GM19452 (cell line): ENCODE results near the gene ASF1B.
"Not testable (repeated sequence)": the region's sequence is repeated elsewhere in the genome, so short reads cannot be mapped to it uniquely, and the experiment has no call there.

ENCODE experiments used
- ATAC-seq: cut with Tn5 transposase; IDR thresholded peaks from one replicate; pipeline ENCODE4 v1.9.1; 2021; ENCODE audit not compliant: unreplicated experiment

The ASF1B gene

DNA sequence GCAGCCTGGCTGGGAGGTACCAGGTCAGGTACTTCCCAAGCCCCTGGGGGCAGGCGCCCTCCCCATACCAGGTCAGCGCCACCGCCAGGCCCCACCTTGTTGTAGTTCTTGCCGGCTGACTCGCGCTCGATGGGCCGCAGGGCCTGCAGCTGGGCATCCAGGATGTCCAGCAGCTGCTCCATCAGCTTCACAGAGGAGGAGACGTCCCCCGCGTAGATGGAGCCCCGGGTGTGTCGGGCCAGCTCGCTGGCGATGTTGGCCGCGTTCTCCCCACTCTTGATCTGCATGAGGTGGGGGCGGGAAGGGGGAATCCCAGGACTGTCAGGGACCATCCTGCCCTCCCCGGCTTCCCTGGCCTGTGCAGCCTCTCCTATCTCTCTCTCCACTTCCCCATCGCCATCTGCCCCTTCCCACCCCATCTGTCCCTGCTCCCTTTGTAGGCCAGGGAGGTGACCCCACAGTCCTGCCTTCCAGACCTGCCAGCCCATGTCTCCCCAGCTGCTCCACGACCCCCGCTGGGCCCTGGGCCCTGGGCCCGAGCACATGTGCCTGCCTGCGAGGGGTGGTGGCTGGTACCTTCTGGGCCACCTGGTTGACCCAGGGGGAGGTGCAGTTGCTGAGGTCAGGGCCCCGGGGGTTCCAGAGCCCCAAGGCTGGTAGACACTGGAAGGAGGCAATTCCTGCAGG, 23.8 kb upstream of the ASF1B start:
- no peak for ATAC-seq

DNA sequence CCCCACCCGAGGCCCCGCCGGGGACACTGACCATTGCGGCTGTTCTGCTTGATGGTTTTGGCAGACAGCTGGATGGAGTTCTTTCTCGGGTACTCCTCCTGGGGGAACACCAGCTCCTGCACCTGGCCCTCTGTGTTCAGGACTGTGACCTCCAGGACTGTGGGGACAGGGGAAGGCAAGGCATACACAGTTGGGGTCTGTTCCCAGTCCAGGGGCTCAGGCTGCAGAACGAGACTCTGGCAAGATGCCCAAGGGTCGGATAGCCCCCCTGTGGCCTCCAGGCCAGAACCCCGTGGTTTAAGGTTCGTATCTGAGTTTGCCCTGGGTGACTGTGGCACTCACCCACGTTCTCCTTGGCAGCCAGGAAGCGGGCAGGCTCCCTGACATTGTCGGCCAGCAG, 22.7 kb upstream of the ASF1B start:
- ATAC-seq: no peak

DNA sequence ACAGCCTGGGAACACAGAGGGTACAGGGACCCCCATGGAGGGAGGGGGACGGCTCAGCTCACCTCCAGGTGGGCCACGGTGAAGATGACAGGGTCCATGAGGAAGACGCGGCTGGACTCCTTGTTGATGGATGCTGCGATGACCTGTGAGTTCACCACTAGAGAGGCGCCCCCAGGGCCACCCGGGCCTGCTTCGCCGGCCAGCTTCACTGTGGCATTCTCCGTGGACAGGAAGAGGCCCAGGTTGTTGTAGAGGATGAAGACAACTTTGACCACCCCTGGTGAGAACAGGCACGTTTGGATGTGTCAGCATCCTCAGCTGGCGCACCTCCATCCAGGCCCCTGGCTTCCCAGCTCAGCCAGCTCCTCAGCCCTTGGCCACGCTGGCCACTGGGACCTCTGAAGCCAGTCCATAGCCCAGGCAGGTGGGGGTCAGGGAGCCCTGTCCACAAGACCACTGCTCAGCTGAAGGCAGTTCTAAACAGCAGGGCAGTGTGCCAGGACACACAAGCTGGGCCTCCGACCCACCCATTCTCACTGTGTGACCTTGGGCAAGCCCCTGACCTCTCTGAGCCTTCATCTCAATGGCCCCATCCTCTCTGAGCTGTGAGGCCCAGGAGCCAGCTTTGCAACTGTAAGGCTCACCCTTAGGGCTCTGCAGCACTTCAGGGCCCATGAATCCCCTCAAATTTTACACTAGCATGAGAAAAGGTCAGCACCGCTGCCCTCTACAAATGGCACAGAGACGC, 22.1 kb upstream of the ASF1B start:
- no peak for ATAC-seq

DNA sequence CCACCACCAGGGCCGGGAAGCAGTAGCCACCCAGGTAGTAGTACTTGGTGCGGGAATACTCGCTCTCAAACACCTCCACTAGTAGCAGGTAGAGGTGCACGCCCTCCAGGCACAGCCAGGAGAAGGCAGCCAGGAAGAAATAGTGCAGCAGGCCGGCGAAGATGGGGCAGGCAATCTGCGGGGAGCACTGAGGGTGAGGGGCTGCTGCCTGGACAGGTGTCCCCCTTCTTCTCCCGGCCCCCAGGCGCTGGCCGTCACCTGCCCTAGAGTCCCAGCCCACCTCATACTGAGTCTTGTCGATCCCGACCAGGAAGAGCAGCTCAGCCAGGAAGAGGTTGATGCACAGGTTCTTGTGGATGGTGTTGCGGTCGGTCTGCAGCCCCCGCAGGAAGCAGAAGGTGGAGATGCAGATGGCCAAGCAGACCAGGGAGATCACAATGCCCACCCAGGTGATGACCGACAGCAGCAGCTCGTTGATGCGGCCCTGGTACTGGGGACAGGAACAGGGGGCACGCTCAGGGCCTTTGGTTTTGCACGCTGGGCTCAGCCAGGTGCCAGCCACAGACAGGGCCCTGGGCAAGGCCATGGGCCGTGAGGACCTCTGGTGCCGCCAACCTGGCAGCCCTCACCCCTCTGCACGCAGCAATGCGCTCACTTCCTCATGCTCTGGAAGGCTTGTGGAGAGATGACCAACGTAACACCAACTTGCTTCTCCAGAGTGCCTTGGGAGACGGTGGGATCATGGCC, 20.8 kb upstream of the ASF1B start:
- no peak for ATAC-seq

DNA sequence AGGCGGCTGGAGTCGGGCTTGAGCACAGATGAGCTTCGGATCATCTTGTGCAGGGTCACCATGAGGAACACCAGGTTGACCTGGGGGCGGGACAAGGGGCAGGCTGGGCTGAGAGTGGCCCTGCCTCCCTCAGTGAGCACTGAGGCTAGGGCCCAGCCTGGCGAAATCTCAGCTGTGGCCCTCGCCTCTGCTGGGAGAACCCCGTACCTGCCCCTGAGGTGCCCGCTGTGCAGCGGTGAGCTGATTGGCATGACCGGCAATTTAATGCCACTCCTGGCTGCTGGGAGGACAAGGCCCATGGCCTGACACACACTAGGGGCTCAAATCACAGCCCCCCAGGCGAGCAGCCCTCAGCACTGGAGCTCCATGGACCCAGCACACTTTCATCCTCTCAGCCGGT, 19.7 kb upstream of the ASF1B start:
- no peak for ATAC-seq

DNA sequence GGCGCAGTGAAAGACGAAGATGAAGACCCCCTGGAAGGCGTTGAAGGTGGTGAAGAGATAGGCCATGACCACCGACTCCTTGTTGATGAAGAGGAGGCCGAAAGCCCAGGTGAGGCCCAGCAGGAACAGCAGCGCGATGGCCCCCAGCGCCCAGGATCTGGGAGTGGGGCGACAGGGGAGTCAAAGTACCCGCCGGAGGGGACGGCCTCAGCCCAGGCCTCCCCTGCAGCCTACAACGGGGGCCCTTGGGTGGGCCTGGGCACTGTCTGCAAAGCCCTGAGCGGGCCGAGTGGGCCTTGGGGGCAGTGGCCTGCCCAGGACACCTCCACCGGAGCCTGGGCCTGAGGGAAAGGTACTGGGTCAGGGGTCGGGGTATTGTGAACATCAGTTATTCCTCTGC, 19.0 kb upstream of the ASF1B start:
- no peak for ATAC-seq

DNA sequence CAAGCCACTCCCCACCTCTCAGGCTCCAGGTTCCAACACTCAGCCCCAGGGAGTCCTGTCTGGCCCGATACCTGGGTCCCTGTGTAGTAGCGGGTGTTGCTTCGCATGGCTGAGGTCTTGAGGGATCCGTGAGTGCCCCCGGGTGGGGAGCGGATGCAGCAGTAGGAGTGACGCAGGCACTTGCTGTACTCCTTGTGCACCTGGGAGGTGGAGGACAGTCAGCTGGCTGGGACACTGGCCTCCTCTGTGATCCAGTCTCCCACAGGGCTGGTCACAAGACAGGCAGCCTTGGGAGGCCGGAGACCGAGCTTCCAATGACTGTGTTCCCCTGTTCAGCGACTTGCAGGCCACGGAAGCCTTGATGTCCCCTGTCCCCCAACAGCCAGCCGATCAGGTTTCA, 16.3 kb upstream of the ASF1B start:
- ATAC-seq: no peak

DNA sequence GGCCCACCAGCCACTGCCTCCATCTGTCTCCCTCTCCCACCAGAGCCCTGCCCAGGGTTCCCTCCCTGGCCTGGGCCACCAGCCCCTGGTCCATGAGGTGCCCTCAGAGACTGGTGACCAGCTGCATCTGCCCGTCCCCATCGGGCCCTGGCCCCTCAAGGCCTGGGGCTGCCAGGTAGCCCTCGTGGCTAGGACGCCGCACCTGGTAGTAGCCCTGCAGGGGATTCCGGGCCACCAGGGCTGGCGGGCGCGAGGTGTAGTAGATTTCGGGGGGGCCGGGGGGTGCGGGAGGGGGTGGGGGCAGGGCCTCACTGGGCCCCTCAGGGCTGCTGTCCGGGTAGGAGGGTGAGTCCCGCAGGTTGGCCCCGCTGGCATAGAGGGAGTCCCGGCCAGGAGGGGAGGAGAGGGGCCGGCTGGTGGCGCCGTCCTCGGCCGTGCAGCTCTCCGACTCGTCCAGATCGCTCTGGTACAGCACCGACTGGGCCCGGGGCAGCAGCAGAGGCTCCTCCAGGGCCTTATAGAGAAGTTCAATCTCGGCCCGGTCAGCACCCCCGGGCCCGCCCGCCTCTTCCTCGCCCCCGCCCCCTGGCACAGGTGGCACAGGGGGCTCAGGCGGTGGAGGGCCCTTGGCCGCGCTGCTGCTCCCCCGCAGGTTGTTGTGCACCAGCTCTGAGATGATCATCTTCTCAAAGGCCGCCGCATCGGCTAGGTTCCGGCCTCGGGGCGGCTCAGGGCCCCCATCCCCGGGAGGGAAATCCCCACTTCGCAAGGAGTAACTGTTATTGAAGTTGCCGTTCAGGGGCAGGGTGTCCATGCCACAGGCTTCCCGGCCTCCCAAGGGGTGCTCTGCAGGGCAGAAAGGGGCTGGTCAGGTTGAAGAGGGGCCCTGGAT, 14.6 kb upstream of the ASF1B start:
- no peak for ATAC-seq

DNA sequence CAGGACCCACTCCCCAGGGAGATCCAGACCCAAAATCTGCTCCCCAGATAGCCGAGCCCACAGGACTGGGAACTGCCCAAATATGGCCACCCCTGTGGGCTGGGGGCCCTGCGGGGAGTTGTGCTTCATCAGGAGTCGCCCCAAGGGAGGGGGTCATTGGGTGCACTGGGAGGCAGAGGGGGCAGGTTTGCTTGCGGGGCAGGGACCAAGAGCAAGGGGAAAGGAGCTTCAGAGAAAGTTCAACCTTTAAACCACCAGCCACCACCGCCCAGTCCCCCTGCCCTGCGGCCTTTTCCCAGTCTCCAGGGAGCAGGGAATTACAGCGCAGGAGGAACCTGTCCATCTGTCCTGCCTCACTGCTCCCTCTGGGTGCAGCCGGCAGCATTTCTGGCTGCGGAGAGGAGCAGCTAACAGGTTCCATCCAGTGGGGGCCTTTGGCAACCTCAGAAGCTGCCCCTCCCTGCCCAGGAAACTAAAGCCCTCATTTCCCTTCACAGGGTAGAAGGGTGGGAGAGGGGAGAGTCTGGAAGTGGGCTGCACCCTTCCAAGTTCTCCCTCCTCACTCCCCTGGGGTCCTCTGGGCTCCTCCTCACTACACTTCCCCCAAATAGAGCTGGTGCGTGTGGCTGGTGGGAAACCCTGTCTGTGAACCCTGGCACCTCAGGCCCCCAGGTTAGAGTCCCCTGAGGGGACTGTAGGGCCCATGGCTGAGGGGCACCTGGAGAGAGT, 13.8 kb upstream of the ASF1B start:
- ATAC-seq: no peak

DNA sequence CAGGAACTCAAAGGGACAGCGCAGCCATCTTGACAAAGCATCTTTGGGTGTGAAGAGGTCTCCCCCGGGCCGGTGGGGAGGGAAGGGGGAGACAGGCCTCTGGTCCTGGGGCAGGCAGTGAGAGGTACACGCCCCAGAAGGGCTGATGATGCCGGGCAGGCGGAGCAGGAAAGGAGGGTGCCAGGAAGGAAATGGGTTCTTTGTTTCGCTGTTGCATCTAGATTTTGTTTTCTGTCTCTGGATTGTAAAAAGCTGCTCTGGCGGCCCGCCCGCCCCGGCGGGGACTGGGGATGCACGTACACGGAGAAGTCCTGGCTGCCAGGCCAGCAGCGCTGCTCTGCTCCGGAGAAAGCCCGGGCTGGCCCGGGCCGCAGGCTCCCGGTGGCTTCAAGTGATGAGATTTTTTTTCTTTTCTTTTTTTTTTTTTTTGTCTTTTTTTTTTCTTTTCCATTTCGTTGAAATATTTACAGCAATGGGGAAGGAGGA, 13.2 kb upstream of the ASF1B start:
- no peak for ATAC-seq

DNA sequence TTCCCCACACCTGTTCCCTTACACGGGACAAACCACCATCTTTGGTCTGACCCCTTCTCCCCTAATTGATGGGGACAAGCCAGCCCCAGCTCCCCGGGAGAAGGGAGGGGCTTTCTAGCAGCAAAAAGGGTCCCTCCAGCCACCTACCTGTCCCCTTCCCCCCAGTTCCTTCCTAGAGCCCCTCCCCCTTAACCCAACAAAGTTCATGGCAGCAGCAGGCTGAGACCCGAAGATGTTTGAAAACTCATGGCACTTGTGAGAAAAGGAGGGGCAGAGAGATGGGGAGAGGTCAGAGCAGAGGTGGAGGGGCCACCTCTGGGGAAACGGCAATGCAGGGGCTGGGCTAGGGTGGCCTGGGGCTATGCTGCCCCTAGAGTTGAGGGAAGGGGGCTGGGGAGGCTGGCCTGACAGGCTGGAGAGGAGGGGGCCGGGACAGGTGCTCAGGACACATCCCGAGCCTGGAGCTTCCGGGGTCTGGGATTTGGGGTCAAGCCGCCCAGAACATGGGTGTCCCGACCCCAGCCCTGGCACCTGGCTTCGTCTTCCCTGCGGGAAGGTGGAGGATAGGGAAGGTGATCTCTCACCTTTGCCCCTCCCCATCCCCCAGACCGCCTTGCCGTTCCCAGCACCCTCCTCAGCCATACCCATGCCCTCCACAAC, 12.5 kb upstream of the ASF1B start:
- ATAC-seq: no peak

DNA sequence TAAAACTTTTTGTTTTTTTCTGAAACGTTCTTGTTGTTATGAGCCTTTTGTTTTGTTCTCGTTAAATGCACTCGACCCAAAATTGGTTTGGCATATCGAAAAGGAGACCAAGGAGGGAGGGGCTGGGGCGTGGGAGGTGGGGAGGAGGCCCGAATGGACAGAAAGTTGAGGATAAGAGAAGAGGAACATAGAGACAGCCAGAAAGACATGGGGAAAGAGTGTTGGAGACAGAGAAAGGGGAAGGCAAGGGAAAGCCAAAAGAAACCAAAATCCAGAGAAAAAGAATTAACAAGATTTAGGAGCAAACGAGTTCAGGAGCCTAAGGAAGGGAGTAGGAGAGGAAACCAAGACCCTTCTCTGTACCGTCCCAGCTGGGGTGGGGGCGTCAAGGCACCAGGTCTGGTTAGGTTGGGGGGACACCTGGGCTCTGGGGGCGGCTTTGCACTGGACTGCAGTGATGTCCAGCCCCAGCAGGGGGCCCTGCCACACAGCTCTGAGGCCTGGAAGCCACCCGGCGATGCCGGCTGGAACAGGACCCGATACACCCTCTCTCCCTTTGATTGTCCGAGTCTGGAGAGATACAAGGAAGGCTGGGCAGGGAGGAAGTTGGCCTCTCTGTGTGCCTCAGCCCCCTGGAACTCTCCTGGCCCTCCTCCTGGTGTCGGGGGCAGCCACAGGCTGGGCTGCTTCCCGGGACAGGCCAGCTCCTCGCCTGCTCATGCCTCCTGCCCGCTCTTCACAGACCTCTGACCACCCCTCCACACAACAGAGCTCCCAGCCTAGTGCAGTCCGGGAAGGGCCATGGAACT, 11.6 kb upstream of the ASF1B start:
- ATAC-seq: no peak

DNA sequence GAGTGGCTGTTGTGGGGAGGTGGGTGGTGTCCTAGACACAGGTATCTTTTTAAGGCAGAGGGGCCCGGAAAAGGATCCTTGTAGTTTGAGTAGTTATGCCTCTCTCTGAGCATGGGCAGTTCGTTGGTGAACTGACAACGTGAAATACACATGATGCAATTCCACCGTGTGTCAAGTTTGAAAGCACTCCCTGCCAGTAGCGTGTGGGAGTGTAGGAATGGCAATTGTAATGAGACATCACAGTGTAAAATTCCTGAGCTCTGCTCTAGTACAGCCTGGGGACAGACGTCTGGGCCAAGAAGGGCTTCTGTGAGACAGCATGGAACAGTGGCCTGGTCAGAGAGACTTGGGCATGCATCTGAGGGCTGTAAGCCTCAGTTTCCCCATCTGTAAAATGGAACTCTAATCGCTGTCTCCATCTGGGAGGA, 10.4 kb upstream of the ASF1B start:
- no peak for ATAC-seq

DNA sequence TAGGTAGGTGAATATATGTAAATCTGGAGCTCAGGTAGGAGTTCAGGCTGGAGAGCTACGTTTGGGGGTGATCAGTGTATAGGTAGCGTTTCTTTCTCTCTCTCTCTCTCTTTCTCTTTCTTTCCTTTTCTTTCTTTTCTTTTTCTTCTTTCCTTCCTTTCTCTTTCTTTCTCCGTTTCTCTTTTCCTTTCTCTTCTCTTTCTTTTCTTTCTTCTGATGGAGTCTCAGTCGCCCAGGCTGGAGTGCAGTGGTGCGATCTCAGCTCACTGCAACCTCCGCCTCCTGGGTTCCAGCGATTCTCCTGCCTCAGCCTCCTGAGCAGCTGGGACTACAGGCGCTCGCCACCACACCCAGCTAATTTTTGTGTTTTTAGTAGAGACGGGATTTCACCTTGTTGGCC, 9.8 kb upstream of the ASF1B start:
- ATAC-seq: not testable (repeated sequence)

DNA sequence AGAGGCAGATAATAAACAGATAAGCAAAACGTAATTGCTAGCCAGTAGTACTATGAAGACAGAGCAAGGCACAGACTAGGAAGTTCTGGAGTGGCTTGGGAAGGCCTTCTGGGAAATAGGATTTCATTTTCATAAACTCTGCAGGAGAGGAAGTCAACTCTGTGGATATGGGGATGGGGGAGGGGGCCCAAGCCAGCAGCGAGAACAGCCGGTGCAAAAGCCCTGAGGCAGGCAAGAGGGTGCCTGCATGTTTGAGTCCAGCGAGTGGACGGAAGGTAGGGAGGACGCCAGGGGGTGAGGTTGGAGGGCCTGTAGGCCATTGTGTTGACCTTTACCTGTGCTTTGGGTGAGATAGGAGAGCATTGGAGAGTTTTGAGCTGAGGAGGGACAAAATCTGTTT, 9.0 kb upstream of the ASF1B start:
- ATAC-seq: no peak

DNA sequence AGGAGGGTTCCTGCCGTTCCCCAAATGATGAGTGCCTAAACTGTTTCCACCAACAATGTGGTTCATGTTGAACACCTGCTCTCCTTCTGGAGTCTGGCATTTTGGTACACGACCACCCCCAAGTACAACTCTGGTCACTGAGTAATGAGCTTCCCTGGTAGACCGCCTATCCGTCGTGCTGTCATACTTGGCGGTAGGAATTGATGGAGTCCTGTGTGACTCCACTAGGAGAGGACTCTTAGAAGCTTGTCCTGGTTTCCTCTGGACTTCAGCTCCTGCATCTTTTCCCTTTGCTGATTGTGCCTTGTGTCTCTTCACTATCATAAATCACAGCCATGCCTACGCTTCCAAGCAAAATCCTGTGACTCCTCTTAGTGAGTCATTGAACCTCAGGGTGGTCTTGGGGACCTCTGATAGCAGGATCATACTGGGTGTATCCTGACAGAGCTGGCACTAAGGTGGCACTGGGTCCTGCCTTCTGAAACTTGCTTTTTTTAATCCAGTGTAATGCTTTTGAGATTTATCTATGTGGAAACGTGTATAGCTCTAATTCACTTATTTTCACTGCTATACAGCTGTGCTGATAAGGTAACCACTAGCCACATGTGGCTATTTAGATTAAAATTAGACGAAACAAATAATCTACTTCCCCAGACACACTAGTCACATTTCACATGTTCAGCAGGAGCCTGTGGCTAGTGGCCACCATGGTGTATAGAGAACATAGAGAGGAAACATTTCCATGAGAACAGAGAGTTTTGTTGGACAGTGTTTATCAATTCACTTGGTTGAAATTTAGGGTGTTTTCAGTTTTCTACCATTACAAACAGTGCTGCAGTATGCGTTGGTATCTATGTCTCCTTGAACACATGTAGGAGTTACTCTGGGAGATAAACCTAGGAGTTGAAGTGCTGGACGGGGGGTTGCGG, 6.1 kb upstream of the ASF1B start:
- ATAC-seq: no peak

DNA sequence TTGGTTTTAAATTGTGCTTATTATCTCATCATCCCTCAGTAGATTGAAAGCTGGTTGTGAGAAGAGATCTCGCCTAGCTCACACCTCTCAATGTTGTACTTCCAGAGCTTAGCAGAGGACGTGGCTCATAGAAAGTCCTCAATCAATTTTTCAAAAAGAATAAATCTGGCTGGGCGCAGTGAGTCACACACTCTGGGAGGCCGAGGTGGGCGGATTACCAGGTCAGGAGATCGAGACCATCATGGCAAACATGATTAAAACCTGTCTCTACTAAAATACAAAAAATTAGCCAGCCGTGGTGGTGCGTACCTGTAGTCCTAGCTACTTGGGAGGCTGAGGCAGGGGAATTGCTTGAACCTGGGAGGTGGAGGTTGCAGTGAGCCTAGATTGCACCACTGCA, 4.7 kb upstream of the ASF1B start:
- ATAC-seq: no peak

DNA sequence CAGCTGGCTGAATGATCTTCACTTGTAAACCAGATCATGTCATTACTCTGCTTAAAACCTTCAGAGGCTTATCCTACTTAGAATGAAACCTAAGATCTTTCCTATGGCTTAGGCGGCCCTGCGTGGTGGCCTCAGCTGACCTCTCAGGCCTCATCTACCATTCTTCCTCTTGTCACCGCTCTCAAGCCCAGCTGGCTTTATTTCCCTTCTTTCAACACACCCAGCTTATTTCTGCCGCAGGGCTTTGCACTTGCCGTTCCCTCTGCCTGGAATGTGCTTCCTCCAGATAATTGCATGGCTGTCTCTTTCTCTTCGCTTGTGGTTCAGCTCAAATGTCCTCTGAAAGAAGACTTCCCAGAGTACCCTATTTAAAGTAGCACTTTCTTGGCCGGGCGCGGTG, 3.6 kb upstream of the ASF1B start:
- ATAC-seq: no peak
